Mesendoderm (in vitro differentiated cells): ENCODE measurements around the gene ITGA1. TPM values are rescaled to one million over a fixed set of nuclear protein-coding genes. Genes with fewer than 3 reads are reported as not detected.

Experiments used
- DNase-seq: peaks from one replicate; pipeline ENCODE4 v3.0.0; 2013
- H2AK5ac ChIP-seq: 2 replicates; pipeline ENCODE4 v1.6.1; 2013; ENCODE audit warnings: low read length, inconsistent platforms
- H2BK120ac ChIP-seq: 2 replicates; pipeline ENCODE4 v1.6.1; 2013; ENCODE audit warnings: low read depth, mild to moderate bottlenecking, low read length, moderate library complexity, mixed read lengths
- H2BK15ac ChIP-seq: replicated peaks from 2 replicates; pipeline ENCODE4 v1.6.1; 2013; ENCODE audit warnings: low read depth, mild to moderate bottlenecking, moderate library complexity
- H2BK5ac ChIP-seq: 2 replicates; pipeline ENCODE4 v1.6.1; 2013; ENCODE audit warnings: low read length, inconsistent platforms
- H3K18ac ChIP-seq: 2 replicates; pipeline ENCODE4 v1.6.1; 2013; ENCODE audit warnings: mild to moderate bottlenecking, low read length, mixed read lengths
- H3K23ac ChIP-seq: one replicate; pipeline ENCODE4 v1.6.1; 2013; ENCODE audit warnings: low read length
- H3K27ac ChIP-seq: 2 replicates; pipeline ENCODE4 v1.5.1; 2013; ENCODE audit warnings: low read depth, mild to moderate bottlenecking, inconsistent platforms, low read length, moderate library complexity
- H3K27me3 ChIP-seq: 2 replicates; pipeline ENCODE4 v1.6.1; 2013; ENCODE audit warnings: low read length, control low read depth, mild to moderate bottlenecking, inconsistent platforms; ENCODE audit not compliant: insufficient read depth, poor library complexity
- H3K36me3 ChIP-seq: 2 replicates; pipeline ENCODE4 v1.6.1; 2013; ENCODE audit warnings: low read length, inconsistent platforms; ENCODE audit not compliant: control insufficient read depth, insufficient read depth
- H3K4ac ChIP-seq: one replicate; pipeline ENCODE4 v1.6.1; 2013; ENCODE audit warnings: low read depth, mild to moderate bottlenecking, low read length, moderate library complexity
- H3K4me1 ChIP-seq: 2 replicates; pipeline ENCODE4 v1.6.1; 2013; ENCODE audit warnings: low read depth, low read length, inconsistent platforms; ENCODE audit not compliant: control insufficient read depth
- H3K4me2 ChIP-seq: 2 replicates; pipeline ENCODE4 v1.6.1; 2013; ENCODE audit warnings: low read length
- H3K4me3 ChIP-seq: 2 replicates; pipeline ENCODE4 v1.5.1; 2013; ENCODE audit warnings: mild to moderate bottlenecking, low read length
- H3K56ac ChIP-seq: one replicate; pipeline ENCODE4 v1.6.1; 2013; ENCODE audit warnings: low read length
- H3K79me1 ChIP-seq: 2 replicates; pipeline ENCODE4 v1.6.1; 2013; ENCODE audit warnings: low read length, inconsistent platforms
- H3K79me2 ChIP-seq: 2 replicates; pipeline ENCODE4 v1.6.1; 2013; ENCODE audit warnings: mild to moderate bottlenecking, low read length; ENCODE audit not compliant: control insufficient read depth, insufficient read depth
- H3K9ac ChIP-seq: 2 replicates; pipeline ENCODE4 v1.6.1; 2013; ENCODE audit warnings: low read length, inconsistent platforms
- H4K5ac ChIP-seq: one replicate; pipeline ENCODE4 v1.6.1; 2013; ENCODE audit warnings: low read length
- H4K8ac ChIP-seq: one replicate; pipeline ENCODE4 v1.6.1; 2013; ENCODE audit warnings: low read depth, mild to moderate bottlenecking, control low read depth, low read length, moderate library complexity
- WGBS: extraction: QIAGEN DNeasy Blood & Tissue Kit; methylation state at CpG from one replicate; pipeline ENCODE4 v1.1.7; 2013; ENCODE audit warnings: low lambda C conversion rate, missing lambda C conversion rate; ENCODE audit not compliant: insufficient coverage; ENCODE audit errors: extremely low coverage; 5-methylcytosine and 5-hydroxymethylcytosine counted together
- small RNA-seq: library from polyadenylated mRNA; stranded (forward); fragments of <200 nt; extraction: miRNeasy Mini kit (QIAGEN cat#:217004); gene quantifications from one replicate; pipeline ENCODE3, GENCODE V24; 2013; ENCODE audit not compliant: insufficient read depth

Gene ITGA1

GRCh38 chr5:53003144-53003543, 215.4 kb downstream of the ITGA1 start:
- no peak overlapping the region for H2BK120ac ChIP-seq
- H3K23ac ChIP-seq: no peak overlapping the region
- no peak overlapping the region for H4K8ac ChIP-seq
- no peak overlapping the region for H3K4ac ChIP-seq
- H3K18ac ChIP-seq: no peak overlapping the region
- H4K5ac ChIP-seq: no peak overlapping the region
- no peak overlapping the region for H3K56ac ChIP-seq
- no peaks in the 10 kb centered on the region for H3K4me1 ChIP-seq
- H3K4me2 ChIP-seq: no peak overlapping the region
- no peak overlapping the region for H3K9ac ChIP-seq
- no peak overlapping the region for H2AK5ac ChIP-seq
- no peak overlapping the region for H3K27ac ChIP-seq
- no peak overlapping the region for H3K4me3 ChIP-seq
- DNase-seq: no peak
- no peaks in the 10 kb centered on the region for H3K79me2 ChIP-seq
- H2BK5ac ChIP-seq: no peak overlapping the region
- WGBS: no CpG with 5 or more reads among the region's 1 CpG
- H3K36me3 ChIP-seq: no peaks in the 10 kb centered on the region
- H2BK15ac ChIP-seq: no peak overlapping the region
- no peaks in the 10 kb centered on the region for H3K27me3 ChIP-seq
- no peaks in the 10 kb centered on the region for H3K79me1 ChIP-seq

DNA sequence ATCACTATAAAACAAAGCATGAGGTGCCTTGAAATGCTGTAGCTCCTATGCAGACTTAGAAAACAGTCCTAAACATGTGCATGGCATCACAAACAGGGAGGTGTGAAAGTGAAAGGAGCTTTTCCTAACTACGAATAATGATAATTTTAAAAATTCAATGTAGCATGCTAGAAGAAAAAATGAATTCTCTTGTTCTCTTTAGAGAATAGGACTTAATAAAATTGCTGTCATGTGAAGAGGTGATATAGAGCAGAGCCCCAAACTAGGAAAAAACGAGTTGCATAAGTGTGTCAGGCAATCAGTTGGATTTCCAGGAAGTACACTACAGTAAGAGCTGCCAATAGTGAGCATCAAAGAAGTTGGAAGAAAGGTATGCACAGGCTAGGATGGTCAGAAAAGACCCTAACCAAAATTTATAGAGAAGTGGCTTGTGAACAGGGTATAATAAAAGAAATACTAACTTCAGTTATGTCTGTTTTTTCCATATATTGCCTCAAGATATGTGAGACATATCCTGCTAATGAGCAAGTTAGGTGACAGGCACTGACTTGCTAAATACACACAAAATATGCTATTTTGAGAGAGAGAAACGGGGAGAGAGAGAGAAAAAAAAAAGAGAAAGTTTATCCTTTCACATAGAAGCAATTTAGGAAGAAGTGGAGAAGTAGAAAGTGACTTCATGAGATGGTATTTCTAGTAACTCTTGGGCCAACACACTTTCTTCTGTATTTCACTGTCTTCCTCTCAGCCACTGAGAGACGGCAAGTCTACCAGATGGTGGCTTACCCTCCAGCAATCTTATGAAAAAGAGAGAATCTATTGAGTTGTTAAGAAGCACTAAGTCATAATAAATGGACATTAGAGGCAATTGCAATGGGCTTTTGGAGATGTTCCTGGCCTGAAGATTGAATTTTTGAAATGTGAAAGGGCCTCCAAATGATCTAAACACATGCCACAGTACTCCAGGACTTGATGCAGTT, 219.5 kb downstream of the ITGA1 start:
- H2BK5ac ChIP-seq: no peak overlapping the region
- H2BK15ac ChIP-seq: no peak overlapping the region
- H3K4me1 ChIP-seq: no peaks in the 10 kb centered on the region
- H3K9ac ChIP-seq: no peak overlapping the region
- H3K79me1 ChIP-seq: no peaks in the 10 kb centered on the region
- H4K5ac ChIP-seq: no peak overlapping the region
- no CpG with 5 or more reads among the region's 4 CpGs for whole genome bisulfite sequencing
- no peaks in the 10 kb centered on the region for H3K79me2 ChIP-seq
- no peak overlapping the region for H3K4me2 ChIP-seq
- no peaks in the 10 kb centered on the region for H3K36me3 ChIP-seq
- DNase-seq: no peak
- no peaks in the 10 kb centered on the region for H3K27me3 ChIP-seq
- no peak overlapping the region for H3K56ac ChIP-seq
- H3K4ac ChIP-seq: no peak overlapping the region
- no peak overlapping the region for H3K18ac ChIP-seq
- no peak overlapping the region for H3K23ac ChIP-seq
- H2AK5ac ChIP-seq: no peak overlapping the region
- H3K4me3 ChIP-seq: no peak overlapping the region
- H2BK120ac ChIP-seq: no peak overlapping the region
- H4K8ac ChIP-seq: no peak overlapping the region
- H3K27ac ChIP-seq: no peak overlapping the region

DNA sequence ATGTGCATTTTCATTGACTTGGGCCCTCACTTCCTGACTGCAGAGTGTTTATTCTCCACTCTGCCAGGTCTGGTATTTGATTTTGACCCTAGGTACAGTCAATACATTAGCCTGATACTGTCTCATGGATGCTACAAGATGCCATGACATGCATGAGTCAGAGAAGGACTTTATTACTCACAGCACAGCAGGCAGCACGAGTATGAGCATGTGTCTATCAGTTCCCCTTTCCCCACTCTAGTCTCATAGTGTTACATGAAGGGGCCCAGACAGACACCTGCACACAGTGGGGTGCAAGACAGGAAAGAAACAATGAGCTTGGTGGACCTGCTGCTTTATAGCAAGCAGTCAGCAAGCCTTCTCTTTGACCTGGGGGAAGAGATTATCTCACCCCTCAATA, 221.0 kb downstream of the ITGA1 start:
- H4K8ac ChIP-seq: no peak overlapping the region
- no peak overlapping the region for H3K4me3 ChIP-seq
- no peaks in the 10 kb centered on the region for H3K27me3 ChIP-seq
- no peak overlapping the region for H4K5ac ChIP-seq
- no peaks in the 10 kb centered on the region for H3K36me3 ChIP-seq
- no peak overlapping the region for H3K4me2 ChIP-seq
- no peak overlapping the region for H2BK15ac ChIP-seq
- H3K4me1 ChIP-seq: no peaks in the 10 kb centered on the region
- H2BK120ac ChIP-seq: no peak overlapping the region
- no peak overlapping the region for H3K23ac ChIP-seq
- no peak overlapping the region for H3K9ac ChIP-seq
- H2BK5ac ChIP-seq: no peak overlapping the region
- no peak overlapping the region for H2AK5ac ChIP-seq
- H3K4ac ChIP-seq: no peak overlapping the region
- H3K79me1 ChIP-seq: no peaks in the 10 kb centered on the region
- no peak for DNase-seq
- no peak overlapping the region for H3K18ac ChIP-seq
- WGBS: no CpG with 5 or more reads among the region's 1 CpG
- H3K27ac ChIP-seq: no peak overlapping the region
- no peak overlapping the region for H3K56ac ChIP-seq
- no peaks in the 10 kb centered on the region for H3K79me2 ChIP-seq

Small RNAs within 50 kb of the gene (small RNA-seq; reads per million reads assigned to genes)
- gene B3GNTL1P1: not detected
